Measurements from ENCODE around the gene HDAC9. TPM values are rescaled to one million over a fixed set of nuclear protein-coding genes. Genes with fewer than 3 reads are reported as not detected.

Gene HDAC9
- total RNA-seq, 4 donors from 2014 or later, result 3.4 to 7.2 (median 4.5) TPM

GRCh38 chr7:18546576-18546975 is 51.0 kb downstream of the HDAC9 start:
- no peaks in the 10 kb centered on the region for H3K9me3 ChIP-seq
- H3K4me1 ChIP-seq, result no peaks in the 10 kb centered on the region
- H3K27me3 ChIP-seq, result no peaks in the 10 kb centered on the region
- no peaks in the 10 kb centered on the region for H3K36me3 ChIP-seq
- no peak for DNase-seq (ENCODE audit: low spot score in 2 of 2)
- H3K27ac ChIP-seq, result no peak overlapping the region
- 87% methylated on average over 3 of the region's 3 CpGs for WGBS
- no peak for TF ChIP-seq EP300 (IDR thresholded peaks at IDR 0.05)
- no peak for TF ChIP-seq CTCF (IDR thresholded peaks at IDR 0.05)
- TF ChIP-seq POLR2AphosphoS5 (IDR thresholded peaks at IDR 0.05), result no peak
- TF ChIP-seq POLR2A (IDR thresholded peaks at IDR 0.05), result no peak
- H3K4me3 ChIP-seq, result no peak overlapping the region

DNA sequence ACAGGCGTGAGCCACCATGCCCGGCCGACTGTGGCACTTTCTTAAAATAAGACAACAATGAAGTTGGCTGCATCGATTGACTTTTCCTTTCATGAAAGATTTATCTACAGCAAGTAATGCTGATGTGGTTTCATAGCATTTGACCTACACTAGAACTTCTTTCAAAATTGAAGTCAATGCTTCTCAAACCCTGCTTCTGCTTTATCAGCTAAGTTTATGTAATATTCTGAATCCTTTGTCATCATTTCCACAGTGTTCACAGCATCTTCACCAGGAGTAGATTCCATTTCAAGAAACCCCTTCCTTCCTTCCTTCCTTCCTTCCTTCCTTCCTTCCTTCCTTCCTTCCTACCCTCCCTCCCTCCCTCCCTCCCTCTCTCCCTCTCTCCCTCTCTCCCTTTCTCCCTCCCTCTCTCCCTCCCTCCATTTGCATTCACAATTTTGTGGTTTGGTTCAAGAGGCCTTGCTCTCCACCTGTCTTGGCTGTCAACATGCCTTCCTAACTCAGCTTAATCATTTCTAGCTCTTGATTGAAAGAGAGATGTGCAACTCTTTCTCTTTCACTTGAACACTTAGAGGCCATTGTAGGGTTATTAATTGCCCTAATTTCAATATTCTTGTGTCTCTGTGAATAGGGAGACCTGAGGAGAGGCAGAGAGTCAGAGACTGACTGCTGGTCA is 52.1 kb downstream of the HDAC9 start:
- H3K4me1 ChIP-seq, result peaks cover 8% of the 10 kb centered on the region
- H3K4me3 ChIP-seq, result no peak overlapping the region
- TF ChIP-seq POLR2A (IDR thresholded peaks at IDR 0.05), result no peak
- no peak for TF ChIP-seq CTCF (IDR thresholded peaks at IDR 0.05)
- no peak for TF ChIP-seq POLR2AphosphoS5 (IDR thresholded peaks at IDR 0.05)
- no peak for TF ChIP-seq EP300 (IDR thresholded peaks at IDR 0.05)
- no peak overlapping the region for H3K27ac ChIP-seq
- no peaks in the 10 kb centered on the region for H3K27me3 ChIP-seq
- no peaks in the 10 kb centered on the region for H3K36me3 ChIP-seq
- DNase-seq (ENCODE audit: low spot score in 2 of 2), result no peak
- WGBS, result 94% methylated on average over 4 of the region's 4 CpGs
- H3K9me3 ChIP-seq, result no peaks in the 10 kb centered on the region

DNA sequence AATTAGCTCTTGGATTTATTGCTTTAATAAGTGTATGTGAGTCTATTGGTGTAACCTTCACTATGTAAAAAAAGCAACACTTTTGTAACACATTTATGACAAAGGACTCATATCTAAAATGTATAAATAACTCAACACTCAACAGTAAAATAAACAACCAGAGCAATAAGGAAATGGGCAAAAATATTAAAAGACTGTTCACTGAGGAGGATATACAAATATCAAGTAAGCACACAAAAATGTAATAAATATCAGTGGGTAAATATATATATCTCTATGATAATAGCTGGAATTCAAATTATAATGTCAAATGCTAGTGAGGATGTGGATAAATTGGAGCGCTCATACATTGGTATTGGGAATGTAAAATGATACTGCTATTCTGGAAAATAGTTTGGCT is 53.0 kb downstream of the HDAC9 start:
- 98% methylated on average over 1 of the region's 1 CpG for WGBS
- DNase-seq (ENCODE audit: low spot score in 2 of 2), result no peak
- Histone ChIP-seq H3K4me3 (no peak overlapping the region), H3K27me3 (no peaks in the 10 kb centered on the region), H3K36me3 (no peaks in the 10 kb centered on the region), H3K9me3 (no peaks in the 10 kb centered on the region), H3K27ac (no peak overlapping the region), H3K4me1 (peaks cover 8% of the 10 kb centered on the region)
- TF ChIP-seq POLR2A (IDR thresholded peaks at IDR 0.05) (no peak), EP300 (IDR thresholded peaks at IDR 0.05) (no peak), CTCF (IDR thresholded peaks at IDR 0.05) (no peak)

- Histone ChIP-seq H3K9me3 (no peaks in the 10 kb centered on the region), H3K36me3 (no peaks in the 10 kb centered on the region), H3K27ac (no peak overlapping the region), H3K4me3 (no peak overlapping the region), H3K4me1 (peaks cover 8% of the 10 kb centered on the region), H3K27me3 (no peaks in the 10 kb centered on the region)
- WGBS, result 90% methylated on average over 1 of the region's 1 CpG
- DNase-seq (ENCODE audit: low spot score in 2 of 2), result no peak
- TF ChIP-seq EP300 (IDR thresholded peaks at IDR 0.05) (no peak), POLR2AphosphoS5 (IDR thresholded peaks at IDR 0.05) (no peak), POLR2A (IDR thresholded peaks at IDR 0.05) (no peak)
Measured at GRCh38 chr7:18550574-18550973, 55.0 kb downstream of the HDAC9 start.

DNA sequence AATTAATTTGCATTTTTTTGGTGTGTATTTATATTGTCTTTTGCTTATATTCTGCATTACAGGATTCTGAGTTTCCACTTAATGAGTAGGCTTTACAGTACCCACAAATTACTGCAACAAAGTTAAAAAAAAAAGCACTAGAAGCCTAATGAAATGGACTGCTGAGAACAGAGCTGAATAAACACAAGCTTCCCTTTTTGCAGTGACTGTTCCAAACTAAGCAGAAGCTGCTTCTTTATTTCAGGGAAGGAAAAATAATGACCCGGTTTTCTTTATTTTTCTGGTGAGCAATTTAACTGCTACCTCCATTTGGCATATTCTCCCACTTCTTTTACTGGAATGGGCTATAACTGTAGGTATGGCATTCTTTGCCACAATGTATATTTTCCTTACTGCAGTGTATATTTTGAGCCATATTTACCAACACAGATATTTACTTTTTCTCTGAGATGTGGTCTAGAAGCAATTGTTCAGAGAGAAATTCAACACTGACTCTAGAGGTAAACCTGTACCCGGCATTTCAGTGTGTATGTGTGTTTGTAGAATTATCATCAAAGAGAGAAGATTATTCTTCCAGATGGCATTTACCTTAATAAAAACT is 56.9 kb downstream of the HDAC9 start:
- no peak overlapping the region for H3K4me3 ChIP-seq
- no peak overlapping the region for H3K27ac ChIP-seq
- peaks cover 8% of the 10 kb centered on the region for H3K4me1 ChIP-seq
- no peaks in the 10 kb centered on the region for H3K9me3 ChIP-seq
- no peak for DNase-seq (ENCODE audit: low spot score in 2 of 2)
- TF ChIP-seq POLR2AphosphoS5 (IDR thresholded peaks at IDR 0.05) (no peak), EP300 (IDR thresholded peaks at IDR 0.05) (no peak), CTCF (IDR thresholded peaks at IDR 0.05) (no peak), POLR2A (IDR thresholded peaks at IDR 0.05) (no peak)
- WGBS, result 37% methylated on average over 2 of the region's 2 CpGs
- no peaks in the 10 kb centered on the region for H3K27me3 ChIP-seq
- no peaks in the 10 kb centered on the region for H3K36me3 ChIP-seq
